Kidney tubule cell (primary cell): ENCODE measurements around the gene NKTR.
A peak's percentile ranks its signal among the peaks of the same experiment; 100 is the strongest.

Experiments used
- DNase-seq: peaks from one replicate; pipeline ENCODE4 v3.0.0-alpha.2; 2018; ENCODE audit warnings: low spot score

NKTR gene

GRCh38 chr3:42682301-42683070 lies 82.0 kb downstream of the NKTR start:
- DNase-seq = no peak

- peak; percentile 90 for DNase-seq
Measured at GRCh38 chr3:42683875-42684598, 83.6 kb downstream of the NKTR start.

GRCh38 chr3:42684632-42685362 lies 84.3 kb downstream of the NKTR start:
- DNase-seq = no peak

GRCh38 chr3:42685363-42685881 lies 84.9 kb downstream of the NKTR start, which contains the start of gene KLHL40:
KLHL40 (plus strand) TSS chr3:42685537; CDS start chr3:42685619, 82 bp downstream.
- no peak for DNase-seq

- DNase-seq = no peak
Measured at GRCh38 chr3:42685891-42686820, 85.7 kb downstream of the NKTR start.

- no peak for DNase-seq
Measured at GRCh38 chr3:42686832-42687650, 86.6 kb downstream of the NKTR start.

GRCh38 chr3:42688016-42688415 lies 87.5 kb downstream of the NKTR start:
- DNase-seq = no peak

GRCh38 chr3:42688487-42689420 lies 88.3 kb downstream of the NKTR start:
- no peak for DNase-seq

- no peak for DNase-seq
Measured at GRCh38 chr3:42689421-42690014, 89.0 kb downstream of the NKTR start.

- no peak for DNase-seq
Measured at GRCh38 chr3:42690191-42690590, 89.7 kb downstream of the NKTR start.

- DNase-seq = no peak
Measured at GRCh38 chr3:42690766-42691680, 90.5 kb downstream of the NKTR start.

GRCh38 chr3:42691816-42692666 lies 91.6 kb downstream of the NKTR start:
- no peak for DNase-seq

GRCh38 chr3:42692667-42693529 lies 92.4 kb downstream of the NKTR start:
- no peak for DNase-seq

GRCh38 chr3:42693530-42693930 lies 93.0 kb downstream of the NKTR start:
- no peak for DNase-seq

- DNase-seq = no peak
Measured at GRCh38 chr3:42694366-42694765, 93.9 kb downstream of the NKTR start.
